Esophagus squamous epithelium (tissue), 4 donors: ENCODE measurements around the gene TMEM39B.
"Not testable (repeated sequence)": the region's sequence is repeated elsewhere in the genome, so short reads cannot be mapped to it uniquely, and the experiment has no call there.

ENCODE experiments used
- POLR2A ChIP-seq, 4 donors: fragments of 450-650 bp; IDR thresholded peaks; one replicate each; pipeline ENCODE4 v1.6.1; 2017; ENCODE audit warnings: antibody characterized with exemption in 4 of 4, mild to moderate bottlenecking in 4 of 4, moderate library complexity in 3 of 4
- TF ChIP-seq, protein P1 (sequence below), 6 experiments: fragments of 450-650 bp in 4 of 6; fragments of 200-600 bp in 2 of 6; sonication (generic) in 2 of 6; IDR thresholded peaks; one replicate each; pipeline ENCODE4 v1.5.1; 2016 to 2019; ENCODE audit warnings: antibody characterized with exemption in 6 of 6, mild to moderate bottlenecking in 4 of 6, moderate library complexity in 4 of 6

DNA sequence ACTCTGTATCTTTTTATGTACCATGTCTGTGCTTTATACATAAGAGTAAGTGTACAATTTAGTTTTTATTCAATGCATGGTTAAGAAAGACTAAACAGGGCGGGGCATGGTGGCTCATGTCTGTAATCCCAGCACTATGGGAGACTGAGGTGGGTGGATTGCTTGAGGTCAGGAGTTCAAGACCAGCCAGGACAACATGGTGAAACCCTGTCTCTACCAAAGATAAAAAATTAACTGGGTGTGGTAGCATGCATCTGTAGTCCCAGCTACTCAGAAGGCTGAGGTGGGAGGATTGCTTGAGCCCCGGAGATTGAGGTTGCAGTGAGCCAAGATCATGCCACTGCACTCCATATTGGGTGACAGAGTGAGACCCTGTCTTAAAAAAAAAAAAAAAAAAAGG, 50.6 kb downstream of the TMEM39B start:
- TF ChIP-seq, protein P1, sequence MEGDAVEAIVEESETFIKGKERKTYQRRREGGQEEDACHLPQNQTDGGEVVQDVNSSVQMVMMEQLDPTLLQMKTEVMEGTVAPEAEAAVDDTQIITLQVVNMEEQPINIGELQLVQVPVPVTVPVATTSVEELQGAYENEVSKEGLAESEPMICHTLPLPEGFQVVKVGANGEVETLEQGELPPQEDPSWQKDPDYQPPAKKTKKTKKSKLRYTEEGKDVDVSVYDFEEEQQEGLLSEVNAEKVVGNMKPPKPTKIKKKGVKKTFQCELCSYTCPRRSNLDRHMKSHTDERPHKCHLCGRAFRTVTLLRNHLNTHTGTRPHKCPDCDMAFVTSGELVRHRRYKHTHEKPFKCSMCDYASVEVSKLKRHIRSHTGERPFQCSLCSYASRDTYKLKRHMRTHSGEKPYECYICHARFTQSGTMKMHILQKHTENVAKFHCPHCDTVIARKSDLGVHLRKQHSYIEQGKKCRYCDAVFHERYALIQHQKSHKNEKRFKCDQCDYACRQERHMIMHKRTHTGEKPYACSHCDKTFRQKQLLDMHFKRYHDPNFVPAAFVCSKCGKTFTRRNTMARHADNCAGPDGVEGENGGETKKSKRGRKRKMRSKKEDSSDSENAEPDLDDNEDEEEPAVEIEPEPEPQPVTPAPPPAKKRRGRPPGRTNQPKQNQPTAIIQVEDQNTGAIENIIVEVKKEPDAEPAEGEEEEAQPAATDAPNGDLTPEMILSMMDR (IDR thresholded peaks at IDR 0.05) = not testable (repeated sequence)
- TF ChIP-seq POLR2A (IDR thresholded peaks at IDR 0.05) = not testable (repeated sequence)
